Fibroblast of lung (primary cell): Measurements from ENCODE around the gene DPP6. TPM values are rescaled to one million over a fixed set of nuclear protein-coding genes. Genes with fewer than 3 reads are reported as not detected.

Source experiments
- DNase-seq, 2 donors: peaks; one replicate each; pipeline versions ENCODE4 v3.0.0 to v3.0.0-alpha.2; 2010; ENCODE audit warnings: low read depth in 2 of 2
- H2AFZ ChIP-seq: 2 replicates; pipeline ENCODE4 v1.5.1; 2012; ENCODE audit warnings: low read length, control low read depth, inconsistent platforms
- H3K27ac ChIP-seq: 2 replicates; pipeline ENCODE4 v1.5.1; 2011; ENCODE audit warnings: low read length, control low read depth; ENCODE audit not compliant: insufficient read depth
- H3K27me3 ChIP-seq: 2 replicates; pipeline ENCODE4 v1.5.1; 2011; ENCODE audit warnings: mild to moderate bottlenecking, low read length; ENCODE audit not compliant: control insufficient read depth, insufficient read depth
- H3K36me3 ChIP-seq: 2 replicates; pipeline ENCODE4 v1.5.1; 2011; ENCODE audit warnings: low read length; ENCODE audit not compliant: control insufficient read depth, insufficient read depth
- H3K4me1 ChIP-seq: 2 replicates; pipeline ENCODE4 v1.5.1; 2011; ENCODE audit warnings: low read length; ENCODE audit not compliant: control insufficient read depth, insufficient read depth; ENCODE audit errors: extremely low read depth
- H3K4me2 ChIP-seq: 2 replicates; pipeline ENCODE4 v1.5.1; 2011; ENCODE audit warnings: low read length, control low read depth; ENCODE audit not compliant: insufficient read depth; ENCODE audit errors: extremely low read depth
- H3K4me3 ChIP-seq, 4 experiments: fragments of 200-600 bp in 1 of 4; sonication (generic) in 1 of 4; replicated peaks in 1 of 4; 2 replicates each; pipeline ENCODE4 v1.5.1; 2011 to 2016; ENCODE audit warnings: low read length in 4 of 4, low read depth in 3 of 4, mild to moderate bottlenecking in 3 of 4, control low read depth in 2 of 4, inconsistent platforms in 1 of 4, mixed read lengths in 1 of 4; ENCODE audit not compliant: insufficient read depth in 1 of 4; ENCODE audit errors: control extremely low read depth in 1 of 4
- H3K79me2 ChIP-seq: 2 replicates; pipeline ENCODE4 v1.5.1; 2012; ENCODE audit warnings: mild to moderate bottlenecking, low read length, inconsistent platforms; ENCODE audit not compliant: control insufficient read depth, insufficient read depth
- H3K9ac ChIP-seq: 2 replicates; pipeline ENCODE4 v1.5.1; 2011; ENCODE audit warnings: mild to moderate bottlenecking, low read length, control low read depth; ENCODE audit not compliant: insufficient read depth
- H3K9me3 ChIP-seq: 2 replicates; pipeline ENCODE4 v1.5.1; 2012; ENCODE audit warnings: low read depth, low read length; ENCODE audit not compliant: control insufficient read depth, insufficient read depth
- H4K20me1 ChIP-seq: 2 replicates; pipeline ENCODE4 v1.5.1; 2011; ENCODE audit warnings: low read length; ENCODE audit not compliant: control insufficient read depth, insufficient read depth; ENCODE audit errors: extremely low read depth
- CTCF ChIP-seq, 2 donors: IDR thresholded peaks in 1 of 2; conservative IDR thresholded peaks in 1 of 2; 1 replicate in 1 of 2; 2 replicates in 1 of 2; pipeline ENCODE4 v1.5.1; 2011 to 2012; ENCODE audit warnings: low read length in 2 of 2, control low read depth in 1 of 2, inconsistent platforms in 1 of 2, low read depth in 1 of 2, mild to moderate bottlenecking in 1 of 2
- EZH2 ChIP-seq: IDR thresholded peaks from 2 replicates; pipeline ENCODE4 v1.5.1; 2012; ENCODE audit warnings: low read length, control low read depth, mild to moderate bottlenecking; ENCODE audit errors: missing control alignments
- polyA plus RNA-seq, 2 donors: library from polyadenylated mRNA; depleted of rRNA in 1 of 2; stranded (reverse) in 1 of 2; unstranded in 1 of 2; fragments of >200 nt; gene quantifications; 2 replicates each; pipeline ENCODE4 v1.2.1, GENCODE V29; 2011 to 2012; ENCODE audit warnings: missing spikeins in 1 of 2
- total RNA-seq: library from RNA; depleted of rRNA; stranded (reverse); fragments of >200 nt; gene quantifications from 2 replicates; pipeline ENCODE4 v1.2.1, GENCODE V29; 2014

DPP6 gene
- total and polyA plus RNA-seq, 2 donors (not counting 1 experiment from before 2014, with no cell fraction given): not detected

DNA sequence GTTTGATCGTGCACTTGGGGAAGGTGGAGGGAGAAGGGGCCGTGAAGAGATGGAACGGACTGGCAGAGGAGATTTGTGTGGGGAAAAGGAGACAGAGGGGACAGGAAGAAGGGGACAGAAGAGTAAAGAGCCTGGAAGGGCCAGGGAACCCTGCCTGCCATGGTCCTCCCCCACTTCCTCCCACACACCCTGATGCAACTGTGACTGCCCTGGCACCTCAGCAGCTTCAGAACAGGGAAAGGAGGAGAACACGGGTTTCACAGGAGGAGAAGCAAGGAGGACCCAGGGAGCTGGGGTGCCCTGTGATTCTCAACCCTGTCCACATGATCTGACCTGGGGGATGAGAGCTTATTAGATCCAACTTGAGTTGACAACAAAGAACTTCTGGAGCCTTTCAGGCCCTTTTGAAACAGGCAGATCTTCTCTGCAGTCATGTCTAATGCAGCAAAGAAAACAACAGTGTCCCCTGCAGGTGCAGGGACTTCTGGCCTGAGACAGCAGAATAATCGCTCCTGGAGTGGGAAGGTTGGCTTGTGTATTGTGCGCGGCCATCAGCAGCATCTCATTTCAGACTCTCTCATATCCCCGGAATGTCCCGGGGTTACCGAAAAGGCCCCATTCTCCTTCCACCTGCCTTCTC lies 529.2 kb downstream of the DPP6 start:
- H3K9me3 ChIP-seq: no peaks in the 10 kb centered on the region

DNA sequence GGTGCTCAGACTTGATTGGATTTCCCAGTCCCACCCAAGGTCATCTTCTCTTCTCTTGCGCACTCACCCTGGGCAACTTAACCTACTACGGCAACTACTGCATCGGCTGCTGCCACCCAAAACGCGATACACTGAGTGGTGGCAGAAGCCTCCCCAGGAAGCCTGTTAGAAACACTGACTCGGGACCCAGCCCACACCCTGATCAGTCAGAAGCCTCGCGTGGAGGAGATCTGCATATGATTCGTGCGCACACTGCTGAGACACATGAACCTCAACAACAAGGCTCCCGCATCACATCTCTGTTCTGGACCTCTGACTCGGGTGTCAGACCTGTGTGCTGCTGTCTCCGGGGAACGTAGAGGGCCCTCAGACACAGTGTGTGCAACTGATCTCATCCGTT lies 531.3 kb downstream of the DPP6 start:
- Histone ChIP-seq H3K36me3 (no peaks in the 10 kb centered on the region), H4K20me1 (no peaks in the 10 kb centered on the region), H3K79me2 (no peaks in the 10 kb centered on the region), H2AFZ (no peak overlapping the region), H3K4me1 (no peaks in the 10 kb centered on the region), H3K9ac (no peak overlapping the region), H3K27ac (no peak overlapping the region), H3K27me3 (no peaks in the 10 kb centered on the region), H3K9me3 (no peaks in the 10 kb centered on the region), H3K4me3 (no peak overlapping the region), H3K4me2 (no peak overlapping the region)
- no peak for DNase-seq
- no peak for TF ChIP-seq CTCF (conservative IDR thresholded peaks at IDR 0.05 in 1 of 2, IDR thresholded peaks at IDR 0.05 in 1 of 2; ENCODE audit: low read depth in 1 of 2, low read length in 2 of 2)
- TF ChIP-seq EZH2: no peak

More for the DNA sequence above, 529.2 kb downstream of the DPP6 start:
- Histone ChIP-seq H3K4me3 (no peak overlapping the region), H3K4me2 (no peak overlapping the region), H3K4me1 (no peaks in the 10 kb centered on the region), H3K27ac (no peak overlapping the region), H3K36me3 (no peaks in the 10 kb centered on the region), H3K79me2 (no peaks in the 10 kb centered on the region), H3K27me3 (no peaks in the 10 kb centered on the region), H4K20me1 (no peaks in the 10 kb centered on the region), H2AFZ (no peak overlapping the region), H3K9ac (no peak overlapping the region)
- no peak for DNase-seq
- TF ChIP-seq EZH2 (no peak), CTCF (conservative IDR thresholded peaks at IDR 0.05 in 1 of 2, IDR thresholded peaks at IDR 0.05 in 1 of 2; ENCODE audit: low read depth in 1 of 2, low read length in 2 of 2) (no peak)

GRCh38 chr7:154584352-154585252 lies 532.4 kb downstream of the DPP6 start:
- H2AFZ ChIP-seq: no peak overlapping the region
- TF ChIP-seq EZH2 (no peak), CTCF (conservative IDR thresholded peaks at IDR 0.05 in 1 of 2, IDR thresholded peaks at IDR 0.05 in 1 of 2; ENCODE audit: low read depth in 1 of 2, low read length in 2 of 2) (no peak)
- H4K20me1 ChIP-seq: no peaks in the 10 kb centered on the region
- H3K9me3 ChIP-seq: no peaks in the 10 kb centered on the region
- H3K4me2 ChIP-seq: no peak overlapping the region
- H3K27ac ChIP-seq: no peak overlapping the region
- H3K36me3 ChIP-seq: no peaks in the 10 kb centered on the region
- H3K9ac ChIP-seq: no peak overlapping the region
- DNase-seq: peak in 1 of 2 donors; percentile 44
- no peaks in the 10 kb centered on the region for H3K27me3 ChIP-seq
- H3K4me3 ChIP-seq: no peak overlapping the region
- H3K4me1 ChIP-seq: no peaks in the 10 kb centered on the region
- H3K79me2 ChIP-seq: no peaks in the 10 kb centered on the region
